Amniotic stem cell (primary cell): ENCODE measurements around the gene ZDHHC7.
"Not testable (repeated sequence)": the region's sequence is repeated elsewhere in the genome, so short reads cannot be mapped to it uniquely, and the experiment has no call there.

ENCODE experiments used
- DNase-seq: peaks from one replicate; lab custom pipeline; 2025; lab: John Stamatoyannopoulos, UW

The ZDHHC7 gene

DNA sequence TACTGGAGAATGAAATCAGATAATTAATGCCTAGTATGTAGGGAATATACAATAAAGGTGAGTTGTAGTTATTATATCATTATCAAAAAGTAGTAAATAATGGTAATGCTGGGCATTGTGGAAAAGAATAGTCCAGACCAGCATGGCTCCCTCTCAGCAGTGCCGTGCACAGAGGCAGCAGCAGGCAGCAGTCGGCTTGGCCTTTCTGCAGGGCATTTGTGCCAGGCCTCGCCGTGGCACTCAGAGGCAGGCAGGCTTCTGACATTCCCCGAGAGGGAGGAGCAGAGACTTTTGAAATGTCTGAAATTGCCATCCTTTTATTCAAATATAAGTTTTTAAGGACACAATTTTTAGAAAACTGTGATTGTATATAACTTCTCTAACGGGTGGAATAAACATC lies 31.3 kb upstream of the ZDHHC7 start:
- DNase-seq: no peak

GRCh38 chr16:85042167-85042526 lies 30.8 kb upstream of the ZDHHC7 start:
- DNase-seq: no peak

DNA sequence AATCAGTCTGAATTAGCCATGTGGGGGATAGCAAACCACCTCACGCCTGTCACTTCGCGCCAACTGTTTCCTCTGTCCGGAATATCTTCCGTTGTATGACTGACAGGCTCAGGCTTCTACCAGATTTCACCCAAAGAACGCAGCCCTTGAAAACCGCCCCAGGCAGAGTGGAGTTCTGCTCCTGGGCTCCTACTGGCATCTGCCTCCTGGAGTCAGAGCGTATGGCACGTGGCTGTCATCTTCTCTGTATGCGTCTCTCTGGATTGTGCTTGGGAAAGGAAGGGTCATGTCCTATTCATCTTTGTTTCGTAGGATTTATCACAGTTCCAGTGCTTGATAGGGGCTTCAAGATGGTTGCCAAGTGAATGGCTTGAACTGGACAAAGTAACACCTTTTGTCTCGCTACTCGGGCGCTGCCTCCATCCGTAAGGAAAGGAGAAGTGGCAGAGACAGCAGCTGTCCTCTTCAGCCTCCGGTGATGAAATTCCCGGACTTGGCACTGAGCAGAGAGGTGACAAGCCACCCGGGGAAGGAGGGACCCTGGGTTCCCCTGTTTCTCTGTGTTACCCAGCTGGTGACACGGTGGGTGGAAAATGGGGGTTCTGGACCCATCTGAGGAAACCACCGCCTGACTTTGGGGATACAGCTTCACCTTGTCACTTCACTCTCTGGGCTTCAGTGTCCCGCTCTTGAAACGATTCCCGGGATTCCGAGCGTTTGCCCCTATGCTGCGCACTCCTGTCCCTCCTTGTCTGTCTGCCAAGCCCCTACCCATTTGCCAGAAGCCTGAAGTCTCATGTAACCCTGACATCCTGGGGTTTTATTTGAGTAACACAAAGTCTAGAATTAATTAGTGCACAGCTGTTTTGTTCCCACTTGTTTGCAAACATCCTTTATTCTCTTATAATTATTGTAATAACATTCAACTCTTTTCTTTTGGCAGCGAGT lies 30.2 kb upstream of the ZDHHC7 start:
- DNase-seq: no peak

- no peak for DNase-seq
These were observed 29.4 kb upstream of the ZDHHC7 start for GRCh38 chr16:85040685-85041084.

- no peak for DNase-seq
These were observed 26.4 kb upstream of the ZDHHC7 start for GRCh38 chr16:85037721-85038120.

DNA sequence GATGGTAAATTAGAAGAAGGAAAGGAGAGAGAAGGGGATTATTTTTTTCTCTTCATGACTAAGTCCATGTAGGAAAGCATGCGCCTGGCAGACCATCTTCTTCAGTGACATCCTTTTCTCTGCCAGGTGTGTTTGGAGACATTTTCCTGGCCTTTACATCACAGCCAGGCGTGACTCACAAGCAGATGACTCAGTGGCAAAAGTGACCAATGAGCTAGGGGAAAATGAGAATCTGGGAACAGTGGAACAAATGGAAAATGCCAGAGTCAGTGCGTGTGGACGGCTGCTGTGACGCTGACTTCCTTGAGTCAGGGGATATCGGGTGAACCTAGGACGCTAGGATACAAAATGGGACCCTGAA lies 25.7 kb upstream of the ZDHHC7 start:
- DNase-seq: no peak

DNA sequence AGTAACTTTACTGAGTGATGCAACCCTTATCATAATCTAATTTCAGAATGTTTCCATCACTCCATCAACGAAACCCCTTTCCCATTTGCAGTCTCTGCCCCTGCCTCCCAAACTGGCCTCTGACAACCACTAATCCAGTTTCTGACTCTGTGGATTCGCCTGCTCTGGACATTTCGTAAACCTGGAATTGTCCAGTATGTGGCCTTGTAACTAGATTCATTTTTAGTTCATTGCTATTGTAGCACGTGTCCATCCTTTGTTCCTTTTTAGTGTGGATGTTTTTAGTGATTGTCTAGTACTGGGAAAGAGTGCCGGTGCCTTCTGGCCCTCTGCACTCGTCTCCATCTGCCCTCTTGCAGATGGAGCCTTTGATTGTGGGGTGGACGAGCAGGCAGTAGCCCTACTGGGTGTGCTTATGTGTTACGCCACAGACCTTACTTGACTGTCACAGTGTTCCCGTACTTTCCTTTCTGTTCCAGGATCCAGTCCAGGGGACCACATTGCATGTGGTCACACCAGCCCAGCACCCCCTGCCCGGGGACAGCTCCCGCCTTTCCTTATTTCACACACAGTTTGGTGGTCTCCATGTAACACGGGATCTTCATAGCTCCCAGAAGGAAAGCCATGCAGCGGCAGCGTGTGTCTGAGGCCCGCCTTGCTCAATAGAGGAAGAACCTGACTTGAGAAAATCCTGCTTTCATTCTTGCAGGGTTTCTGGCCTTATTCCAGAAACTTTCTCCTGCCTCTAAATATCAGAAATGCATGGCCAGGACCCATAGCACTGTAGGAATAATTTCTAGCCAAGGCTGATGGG lies 25.1 kb upstream of the ZDHHC7 start:
- DNase-seq: no peak

- DNase-seq: no peak
These were observed 23.5 kb upstream of the ZDHHC7 start for GRCh38 chr16:85034591-85035433.

GRCh38 chr16:85033171-85033570 lies 21.8 kb upstream of the ZDHHC7 start:
- DNase-seq: no peak

GRCh38 chr16:85032187-85032586 lies 20.9 kb upstream of the ZDHHC7 start:
- DNase-seq: not testable (repeated sequence)

GRCh38 chr16:85031451-85031850 lies 20.1 kb upstream of the ZDHHC7 start:
- DNase-seq: no peak

DNA sequence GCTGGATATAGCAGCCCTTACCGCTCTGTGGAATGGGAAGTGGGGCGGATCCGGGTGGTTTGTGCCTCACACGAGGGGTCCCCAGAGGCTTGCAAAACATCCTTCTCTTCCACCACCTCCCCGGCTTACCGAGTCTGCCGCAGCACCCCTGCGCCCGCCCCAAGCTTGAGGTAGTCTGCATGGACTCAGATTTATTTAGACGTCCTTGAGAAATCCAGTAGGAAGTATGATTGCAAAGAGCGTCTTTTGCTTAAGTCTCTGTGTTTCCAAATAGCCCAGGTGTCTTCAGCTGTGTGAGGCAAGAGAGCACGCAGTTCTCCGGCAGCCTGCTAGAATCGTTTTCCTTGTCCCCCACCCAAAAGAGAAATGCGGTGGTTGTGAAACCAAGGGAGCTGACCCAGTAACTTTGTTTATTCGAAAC lies 18.7 kb upstream of the ZDHHC7 start:
- no peak for DNase-seq

DNA sequence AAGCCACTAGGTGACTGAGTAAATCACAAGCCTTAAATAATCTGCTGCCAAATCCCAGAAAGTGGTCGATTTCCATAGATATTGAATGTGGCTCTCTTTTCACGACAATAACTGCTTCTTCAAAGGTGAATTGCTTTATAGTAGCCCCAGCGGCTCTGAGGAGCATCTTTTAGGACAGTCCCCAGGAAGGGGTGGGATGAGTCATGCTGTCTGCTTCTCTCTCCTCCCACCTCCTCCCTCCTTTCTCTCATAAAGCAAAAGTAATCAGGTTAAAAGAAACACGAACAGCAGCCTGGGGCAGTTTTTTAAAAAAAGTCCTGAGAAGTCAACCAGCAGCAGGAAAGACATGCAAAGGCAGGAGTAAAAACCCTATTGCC lies 18.1 kb upstream of the ZDHHC7 start:
- peak; percentile 26 for DNase-seq

- DNase-seq: peak; percentile 33
These were observed 17.5 kb upstream of the ZDHHC7 start for GRCh38 chr16:85028685-85029407.

- DNase-seq: no peak
These were observed 16.8 kb upstream of the ZDHHC7 start for GRCh38 chr16:85027958-85028684.

DNA sequence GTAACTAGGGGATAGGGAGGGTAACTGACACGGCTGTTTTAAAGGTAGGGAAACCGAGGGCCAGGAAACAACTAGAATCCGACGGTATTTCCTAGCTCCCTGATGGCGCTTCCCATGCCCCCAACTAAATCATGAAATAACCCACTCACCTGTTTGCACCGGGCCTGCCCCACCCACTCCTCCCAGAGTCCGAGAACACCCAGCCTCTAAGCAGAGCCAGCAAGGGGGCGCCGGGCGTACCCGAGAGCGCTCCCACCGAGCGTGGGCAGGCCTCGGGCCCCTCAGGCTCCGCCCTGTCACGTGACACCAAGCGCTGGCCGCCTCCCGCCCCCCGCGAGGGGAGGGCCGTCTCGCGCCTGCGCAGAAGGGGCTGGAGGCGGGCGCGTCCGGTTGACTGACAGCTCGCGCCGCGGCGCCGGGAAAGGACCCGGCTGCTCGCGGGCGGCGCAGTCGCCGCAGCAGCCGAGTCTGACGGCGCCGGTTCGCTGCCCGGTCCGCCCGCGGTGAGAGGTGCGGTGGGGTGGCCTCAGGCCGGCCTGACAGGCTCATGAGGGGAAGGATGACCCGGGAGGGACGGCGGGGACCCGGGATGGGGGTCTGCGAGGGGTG lies 16.1 kb upstream of the ZDHHC7 start, which contains the start of gene KIAA0513:
TSS of gene KIAA0513 (plus strand) at position 447 of the 609 bp plus-strand sequence. CDS start 39,277 bp downstream, outside the sequence.
- peak; percentile 81 for DNase-seq

DNA sequence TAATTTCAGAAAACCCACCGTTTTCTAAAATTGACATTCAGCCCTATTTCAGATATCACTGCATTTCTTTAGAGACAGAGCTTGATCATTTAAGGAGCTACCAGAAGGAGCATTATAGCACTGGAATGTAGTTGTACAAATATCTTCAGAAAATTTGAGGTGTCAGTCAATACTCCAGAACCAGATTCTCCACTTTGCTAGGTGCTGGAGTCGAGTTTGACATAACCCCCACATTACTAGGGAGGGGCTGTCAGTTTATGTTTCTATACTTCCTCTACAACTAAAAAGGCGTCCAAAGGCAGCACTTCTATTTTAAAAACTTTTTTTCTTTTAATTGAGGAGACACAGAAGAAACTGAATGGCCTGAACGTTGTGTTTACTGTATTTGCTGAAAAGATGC lies 15.4 kb upstream of the ZDHHC7 start:
- DNase-seq: no peak

DNA sequence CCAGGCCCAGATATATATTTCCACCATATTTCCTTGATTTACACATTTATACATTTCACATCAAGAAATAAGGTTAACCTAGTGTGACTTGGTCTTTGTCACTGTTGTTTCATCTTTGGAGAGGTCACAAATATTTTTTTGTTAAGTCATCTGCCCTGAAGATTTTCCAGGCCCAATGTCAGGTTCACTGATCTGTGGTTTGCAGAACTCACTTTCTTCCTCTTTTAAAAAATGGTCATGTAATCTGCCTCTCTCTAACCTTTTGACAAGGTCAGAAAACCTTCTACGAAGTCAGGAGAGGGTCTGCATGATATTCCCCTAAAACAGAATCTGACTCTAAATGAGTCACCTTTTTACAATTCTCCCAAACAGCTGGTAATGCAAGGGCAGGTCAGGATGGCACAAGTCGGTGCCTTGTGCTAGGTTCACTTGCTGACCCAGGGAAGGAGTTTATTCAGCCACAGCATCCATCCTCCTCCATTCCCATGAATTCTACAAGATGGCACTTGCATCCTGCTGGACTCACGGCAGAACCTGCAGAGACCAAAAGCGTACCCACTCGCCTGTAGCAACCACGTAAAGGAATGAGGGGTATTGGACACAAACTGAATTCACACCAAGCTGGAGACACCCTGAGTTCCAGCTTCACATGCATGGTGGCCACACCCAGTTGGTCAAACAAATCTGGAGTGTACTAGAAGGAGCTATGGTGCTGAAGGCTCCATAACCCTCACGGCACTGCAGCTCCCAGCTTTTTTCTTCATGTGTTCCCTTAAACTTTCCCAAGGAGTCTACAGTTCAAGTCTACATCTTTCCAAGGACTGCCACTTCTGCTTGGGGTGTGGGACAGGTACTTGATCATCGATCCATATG lies 14.7 kb upstream of the ZDHHC7 start:
- no peak for DNase-seq

- DNase-seq: no peak
These were observed 8.4 kb upstream of the ZDHHC7 start for GRCh38 chr16:85019659-85020245.
